ENCODE data around the gene A1BG.

GRCh38 chr19:58330458-58330857, 22.8 kb downstream of the A1BG start:
- TF ChIP-seq CTCF (IDR thresholded peaks at IDR 0.05; ENCODE audit: insufficient read depth, low read length) (no peak), REST (IDR thresholded peaks at IDR 0.05; ENCODE audit: insufficient replicate concordance, low read depth) (no peak), POLR2AphosphoS5 (IDR thresholded peaks at IDR 0.05; ENCODE audit: low read depth) (no peak), GABPA (IDR thresholded peaks at IDR 0.05; ENCODE audit: low read depth) (no peak)
